Mesodermal cell (in vitro differentiated cells): Measurements from ENCODE around the gene RBM10.

Experiments
- H3K27ac ChIP-seq: 2 replicates; pipeline ENCODE4 v1.7.0; 2013; ENCODE audit warnings: mild to moderate bottlenecking, low read depth, low read length, moderate library complexity; ENCODE audit not compliant: severe bottlenecking
- H3K36me3 ChIP-seq: 2 replicates; pipeline ENCODE4 v1.7.1; 2013; ENCODE audit warnings: mild to moderate bottlenecking, low read length, moderate library complexity; ENCODE audit not compliant: control insufficient read depth, insufficient read depth
- H3K4me1 ChIP-seq: one replicate; pipeline ENCODE4 v1.7.1; 2013; ENCODE audit warnings: mild to moderate bottlenecking, low read length; ENCODE audit not compliant: insufficient read depth, control insufficient read depth, poor library complexity, severe bottlenecking
- H3K4me3 ChIP-seq: 2 replicates; pipeline ENCODE4 v1.7.0; 2013; ENCODE audit warnings: low read length, control low read depth, mild to moderate bottlenecking; ENCODE audit not compliant: insufficient read depth, poor library complexity, severe bottlenecking; ENCODE audit errors: extremely low read depth
- H3K9me3 ChIP-seq: 2 replicates; pipeline ENCODE4 v1.7.1; 2013; ENCODE audit warnings: mild to moderate bottlenecking, low read length, moderate library complexity; ENCODE audit not compliant: control insufficient read depth
- WGBS, 2 experiments: methylation state at CpG; one replicate each; pipeline ENCODE4 v1.1.5; 2013; ENCODE audit warnings: missing lambda C conversion rate in 2 of 2; ENCODE audit not compliant: insufficient coverage in 2 of 2; 5-methylcytosine and 5-hydroxymethylcytosine counted together

The RBM10 gene

GRCh38 chrX:47209508-47210238, 64.7 kb downstream of the RBM10 start:
- Histone ChIP-seq H3K4me1 (no peaks in the 10 kb centered on the region), H3K4me3 (no peak overlapping the region), H3K9me3 (no peaks in the 10 kb centered on the region), H3K36me3 (peaks cover 88% of the 10 kb centered on the region), H3K27ac (no peak overlapping the region)
- WGBS, 2 experiments, result 94 to 96% methylated on average over 12 to 15 of the region's 16 CpGs

DNA sequence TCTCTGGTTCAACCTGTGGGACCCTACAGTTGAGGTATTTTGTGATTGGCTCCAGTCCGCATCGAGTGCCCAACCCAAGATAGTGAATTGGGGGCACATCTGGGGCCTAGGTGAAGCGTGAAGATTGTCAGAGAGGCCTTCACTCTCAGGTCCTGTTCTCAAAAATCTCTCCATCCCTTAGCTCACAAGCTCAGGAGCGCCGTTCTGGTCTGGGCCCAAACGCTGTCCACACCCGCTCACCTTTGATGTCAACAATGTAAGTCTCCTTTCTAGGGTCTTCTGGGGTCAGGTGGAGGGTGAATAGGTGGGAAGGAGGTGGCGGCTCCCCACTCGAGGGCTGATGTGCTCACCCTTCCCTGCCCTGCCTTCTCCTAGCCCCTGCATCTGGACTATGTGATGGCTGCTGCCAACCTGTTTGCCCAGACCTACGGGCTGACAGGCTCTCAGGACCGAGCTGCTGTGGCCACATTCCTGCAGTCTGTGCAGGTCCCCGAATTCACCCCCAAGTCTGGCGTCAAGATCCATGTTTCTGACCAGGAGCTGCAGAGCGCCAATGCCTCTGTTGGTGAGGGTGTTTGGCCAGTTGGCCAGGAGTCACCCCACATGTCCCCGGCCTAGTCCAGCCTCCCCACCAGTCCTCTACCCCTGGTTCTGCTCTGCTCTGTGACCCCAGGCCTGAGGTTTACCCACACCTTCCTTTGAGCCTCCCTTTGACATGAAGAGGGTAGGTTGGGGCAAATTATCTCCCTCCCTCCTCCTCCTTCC, 65.8 kb downstream of the RBM10 start:
- H3K27ac ChIP-seq, result no peak overlapping the region
- peaks cover 3% of the 10 kb centered on the region for H3K4me1 ChIP-seq
- H3K36me3 ChIP-seq, result peaks cover 88% of the 10 kb centered on the region
- H3K9me3 ChIP-seq, result no peaks in the 10 kb centered on the region
- 94 to 100% methylated on average over 3 to 5 of the region's 15 CpGs for WGBS, 2 experiments
- no peak overlapping the region for H3K4me3 ChIP-seq

- Histone ChIP-seq H3K36me3 (peaks cover 78% of the 10 kb centered on the region), H3K9me3 (no peaks in the 10 kb centered on the region), H3K27ac (no peak overlapping the region), H3K4me3 (no peak overlapping the region), H3K4me1 (peaks cover 7% of the 10 kb centered on the region)
- 100% methylated on average over 3 of the region's 12 CpGs; no CpG with 5 or more reads in 1 of the 2 experiments for WGBS, 2 experiments
Observed at GRCh38 chrX:47212381-47213293, 67.6 kb downstream of the RBM10 start.

- WGBS, 2 experiments, result 98 to 100% methylated on average over 12 to 15 of the region's 20 CpGs
- Histone ChIP-seq H3K4me1 (peaks cover 7% of the 10 kb centered on the region), H3K36me3 (peaks cover 61% of the 10 kb centered on the region), H3K4me3 (no peak overlapping the region), H3K9me3 (no peaks in the 10 kb centered on the region), H3K27ac (no peak overlapping the region)
Observed at GRCh38 chrX:47214435-47215077, 69.5 kb downstream of the RBM10 start.

DNA sequence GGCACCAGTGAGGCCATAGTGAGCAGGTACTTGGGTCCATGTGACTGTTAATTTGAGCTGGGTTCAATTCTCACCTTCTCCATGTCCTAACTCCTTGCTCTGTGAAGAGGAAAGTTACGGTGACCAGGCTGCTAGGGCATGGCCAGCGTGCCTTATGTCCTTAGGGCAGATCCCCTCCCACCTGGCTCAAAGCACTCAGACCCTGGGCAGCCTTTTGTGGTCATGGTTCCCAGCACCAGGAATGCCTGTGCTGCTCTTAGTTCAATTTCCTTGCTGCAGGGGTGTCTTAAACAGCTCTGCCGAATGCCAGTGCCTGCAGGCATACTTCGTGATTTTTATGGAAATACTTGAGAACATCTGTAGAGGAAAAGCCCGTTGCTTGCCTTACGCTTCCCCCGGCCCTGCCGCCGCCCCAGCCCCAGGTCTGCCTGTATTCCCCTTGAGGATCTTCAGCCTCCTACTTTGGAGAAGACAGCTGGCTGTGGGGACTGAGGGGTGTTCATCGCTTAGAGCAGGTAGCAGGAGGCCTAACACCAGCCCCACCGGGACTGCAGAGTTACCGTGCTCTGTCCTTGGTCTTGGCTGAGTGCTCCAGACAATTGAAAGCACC, 70.4 kb downstream of the RBM10 start:
- H3K36me3 ChIP-seq, result peaks cover 55% of the 10 kb centered on the region
- no peaks in the 10 kb centered on the region for H3K9me3 ChIP-seq
- H3K4me3 ChIP-seq, result no peak overlapping the region
- H3K4me1 ChIP-seq, result peaks cover 7% of the 10 kb centered on the region
- 89 to 100% methylated on average over 5 to 7 of the region's 12 CpGs for WGBS, 2 experiments
- H3K27ac ChIP-seq, result no peak overlapping the region

DNA sequence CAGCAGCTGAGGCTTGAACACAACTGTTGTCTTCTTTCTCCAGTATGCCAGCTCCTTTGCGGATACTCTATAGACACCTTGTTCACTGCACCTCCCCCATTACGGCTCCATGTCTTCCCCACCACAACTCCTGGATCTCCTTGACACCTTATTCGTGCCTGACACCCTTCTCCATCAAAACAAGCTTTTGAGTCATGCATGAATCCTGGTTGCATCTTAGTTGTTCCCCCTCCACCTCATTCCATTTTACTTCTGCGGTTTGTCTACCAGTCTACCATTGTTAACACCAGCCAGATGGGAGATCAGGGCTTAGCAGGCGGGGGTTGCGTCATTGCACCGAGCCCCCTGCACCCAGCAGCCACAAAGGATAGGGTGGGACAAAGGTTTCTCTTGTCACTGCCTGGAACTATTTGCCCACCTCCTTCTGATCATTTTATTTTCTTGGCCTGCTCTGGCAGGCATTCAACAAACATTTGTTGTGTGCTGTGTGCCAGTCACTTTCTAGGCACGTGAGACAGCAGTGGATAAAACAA, 71.4 kb downstream of the RBM10 start:
- H3K36me3 ChIP-seq, result peaks cover 50% of the 10 kb centered on the region
- H3K9me3 ChIP-seq, result no peaks in the 10 kb centered on the region
- H3K27ac ChIP-seq, result peak overlapping the region; percentile 93
- WGBS, 2 experiments, result 74 to 100% methylated on average over 2 to 3 of the region's 8 CpGs
- no peak overlapping the region for H3K4me3 ChIP-seq
- H3K4me1 ChIP-seq, result peaks cover 7% of the 10 kb centered on the region

DNA sequence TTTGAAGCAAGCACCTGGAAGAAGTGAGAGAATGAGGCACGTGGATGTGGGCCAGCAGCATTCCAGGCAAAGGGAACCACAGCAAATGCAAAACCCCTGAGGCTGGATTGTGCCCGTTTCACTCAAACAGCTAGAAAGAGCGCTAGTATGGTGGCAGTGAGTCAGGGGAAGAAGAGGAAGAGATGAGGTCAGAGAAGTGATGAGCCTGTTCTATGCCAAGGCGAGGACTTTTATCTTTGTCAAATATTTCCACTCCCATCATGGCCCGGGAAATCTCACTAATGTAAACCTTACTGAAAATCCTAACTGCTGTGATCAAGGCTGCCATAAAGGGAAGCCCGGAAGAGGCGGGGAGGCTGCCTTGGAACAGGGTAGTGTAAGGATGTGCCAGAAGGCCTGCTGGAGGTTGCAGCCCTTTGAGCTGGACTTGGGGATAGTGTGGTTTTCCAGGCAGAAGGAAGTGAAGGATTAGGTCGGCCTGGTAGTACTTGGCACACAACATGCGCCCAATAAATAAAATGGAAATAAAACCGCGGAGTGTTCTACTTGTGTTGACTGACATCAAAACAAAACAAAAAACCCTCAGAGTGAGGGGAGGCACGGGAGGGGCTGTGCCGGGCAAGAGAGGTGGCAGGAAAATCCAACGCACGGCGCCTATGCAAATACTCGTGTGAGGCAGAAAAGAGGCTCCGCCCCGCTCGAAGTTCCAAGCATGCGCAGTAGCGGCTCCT, 72.3 kb downstream of the RBM10 start:
- WGBS, 2 experiments, result 7 to 23% methylated on average over 5 to 12 of the region's 22 CpGs
- H3K36me3 ChIP-seq, result peaks cover 43% of the 10 kb centered on the region

GRCh38 chrX:47217852-47218279, 72.8 kb downstream of the RBM10 start:
- Histone ChIP-seq H3K9me3 (no peaks in the 10 kb centered on the region), H3K4me1 (peaks cover 7% of the 10 kb centered on the region), H3K4me3 (peak overlapping the region; percentile 68), H3K27ac (peak overlapping the region; percentile 97), H3K36me3 (peaks cover 40% of the 10 kb centered on the region)
- 0% methylated on average over 7 of the region's 31 CpGs for WGBS, 2 experiments

More for the DNA sequence above, 72.3 kb downstream of the RBM10 start:
- Histone ChIP-seq H3K4me3 (peak overlapping the region; percentile 14), H3K4me1 (peaks cover 7% of the 10 kb centered on the region), H3K27ac (peak overlapping the region; percentile 93), H3K9me3 (no peaks in the 10 kb centered on the region)

GRCh38 chrX:47218280-47218919, 73.4 kb downstream of the RBM10 start, which contains the start of gene CDK16:
Gene CDK16, plus strand, starts transcription at chrX:47218681. Its CDS starts 4,877 bp downstream, at chrX:47223558.
- peaks cover 40% of the 10 kb centered on the region for H3K36me3 ChIP-seq
- H3K27ac ChIP-seq, result peak within 1 kb of the TSS; percentile 97
- 0% methylated on average over 37 of the region's 61 CpGs; no CpG with 5 or more reads in 1 of the 2 experiments for WGBS, 2 experiments
- peak within 1 kb of the TSS; percentile 68 for H3K4me3 ChIP-seq
- H3K9me3 ChIP-seq, result no peaks in the 10 kb centered on the region
- H3K4me1 ChIP-seq, result peaks cover 7% of the 10 kb centered on the region
